HG02571 (cell line): ENCODE measurements around the gene CHD9NB.

Experiments used
- ATAC-seq: cut with Tn5 transposase; IDR thresholded peaks from one replicate; pipeline ENCODE4 v1.9.1; 2021; ENCODE audit warnings: mild to moderate bottlenecking, moderate library complexity; ENCODE audit not compliant: unreplicated experiment

The CHD9NB gene

GRCh38 chr16:53035176-53035942 is 17.3 kb downstream of the CHD9NB start:
- ATAC-seq: no peak

- ATAC-seq: no peak
These were observed 18.4 kb downstream of the CHD9NB start for GRCh38 chr16:53034306-53034705.

GRCh38 chr16:53031323-53031942 is 21.3 kb downstream of the CHD9NB start:
- no peak for ATAC-seq

GRCh38 chr16:53029971-53030370 is 22.7 kb downstream of the CHD9NB start:
- ATAC-seq: no peak

GRCh38 chr16:53024045-53024444 is 28.7 kb downstream of the CHD9NB start:
- ATAC-seq: no peak

GRCh38 chr16:53022374-53022773 is 30.3 kb downstream of the CHD9NB start:
- ATAC-seq: no peak

GRCh38 chr16:53018834-53019416 is 33.8 kb downstream of the CHD9NB start:
- no peak for ATAC-seq

- no peak for ATAC-seq
These were observed 38.4 kb downstream of the CHD9NB start for GRCh38 chr16:53014287-53014686.

- no peak for ATAC-seq
These were observed 45.6 kb downstream of the CHD9NB start for GRCh38 chr16:53007095-53007494.

- ATAC-seq: no peak
These were observed 54.8 kb downstream of the CHD9NB start for GRCh38 chr16:52997922-52998321.

- no peak for ATAC-seq
These were observed 57.8 kb downstream of the CHD9NB start for GRCh38 chr16:52994942-52995341.

- no peak for ATAC-seq
These were observed 59.5 kb downstream of the CHD9NB start for GRCh38 chr16:52993179-52993578.

- ATAC-seq: no peak
These were observed 61.1 kb downstream of the CHD9NB start for GRCh38 chr16:52991572-52991971.
